Spleen (tissue), 13 donors: ENCODE measurements around the gene TTLL8. TPM values are rescaled to one million over a fixed set of nuclear protein-coding genes. Genes with fewer than 3 reads are reported as not detected.

Experiments
- DNase-seq: peaks from one replicate; pipeline ENCODE4 v3.0.0-alpha.2; 2020
- H3K27ac ChIP-seq, 8 donors: fragments of 200-600 bp; sonication (generic) in 7 of 8; 1 replicate in 4 of 8; 2 replicates in 4 of 8; pipeline versions ENCODE4 v1.5.0 to v1.8.0; 2016 to 2021; ENCODE audit warnings: inconsistent platforms in 4 of 8, mild to moderate bottlenecking in 4 of 8, moderate library complexity in 1 of 8
- H3K27me3 ChIP-seq, 7 donors: fragments of 200-600 bp; sonication (generic) in 6 of 7; replicated peaks in 1 of 7; 1 replicate in 4 of 7; 2 replicates in 3 of 7; pipeline versions ENCODE4 v1.5.0 to v1.8.0; 2016 to 2021; ENCODE audit warnings: inconsistent platforms in 3 of 7, mild to moderate bottlenecking in 1 of 7
- H3K36me3 ChIP-seq, 6 donors: fragments of 200-600 bp; sonication (generic) in 5 of 6; 1 replicate in 4 of 6; 2 replicates in 2 of 6; pipeline versions ENCODE4 v1.5.0 to v1.8.0; 2016 to 2021; ENCODE audit warnings: inconsistent platforms in 2 of 6
- H3K4me1 ChIP-seq, 6 donors: fragments of 200-600 bp; sonication (generic) in 5 of 6; 1 replicate in 3 of 6; 2 replicates in 3 of 6; pipeline versions ENCODE4 v1.5.0 to v1.8.0; 2016 to 2021; ENCODE audit warnings: inconsistent platforms in 3 of 6
- H3K4me3 ChIP-seq, 8 donors: fragments of 200-600 bp; sonication (generic) in 7 of 8; 1 replicate in 4 of 8; 2 replicates in 4 of 8; pipeline versions ENCODE4 v1.5.0 to v1.8.0; 2016 to 2021; ENCODE audit warnings: inconsistent platforms in 4 of 8, mild to moderate bottlenecking in 4 of 8, moderate library complexity in 2 of 8
- H3K9me3 ChIP-seq, 8 donors: fragments of 200-600 bp; sonication (generic) in 7 of 8; 1 replicate in 4 of 8; 2 replicates in 4 of 8; pipeline versions ENCODE4 v1.5.0 to v1.8.0; 2016 to 2021; ENCODE audit warnings: inconsistent platforms in 4 of 8
- POLR2A ChIP-seq, 3 donors: fragments of 450-650 bp; IDR thresholded peaks; one replicate each; pipeline ENCODE4 v1.5.1; 2017; ENCODE audit warnings: antibody characterized with exemption in 3 of 3, mild to moderate bottlenecking in 1 of 3
- POLR2AphosphoS5 ChIP-seq, 3 donors: sonication (generic); formaldehyde crosslinking; IDR thresholded peaks; one replicate each; pipeline ENCODE4 v1.5.1; 2017; ENCODE audit warnings: antibody characterized with exemption in 3 of 3
- WGBS, 5 donors: extraction: QIAGEN DNeasy Blood & Tissue Kit in 3 of 5; methylation state at CpG; one replicate each; pipeline versions ENCODE4 v1.1.5 to v1.1.7; 2013 to 2018; 5-methylcytosine and 5-hydroxymethylcytosine counted together
- intact Hi-C: fragments of 100-400 bp; cut with DNase I; formaldehyde crosslinking; loops from one replicate; pipeline ENCODE4 v1.15.0; 2023; ENCODE audit warnings: low total_unique reads
- long read RNA-seq, 2 donors: transcript quantifications; one replicate each; lab custom pipeline, GENCODE V29; 2026
- polyA plus RNA-seq, 3 donors: library from polyadenylated mRNA; stranded (reverse); fragments of 200-250 nt; gene quantifications; one replicate each; pipeline ENCODE4 v1.2.1, GENCODE V29; 2013
- total RNA-seq, 7 donors: library from RNA; depleted of rRNA in 3 of 7; stranded (reverse); fragments of >200 nt in 3 of 7; fragmentation: NEBNext Ultra II Directional in 4 of 7; extraction: Animal tissue kit (Norgen Biotek cat#: 25700) in 4 of 7; gene quantifications; one replicate each; pipeline versions ENCODE4 v1.1.0 to v1.2.1, GENCODE V29; 2016 to 2021
- TF ChIP-seq, protein P1 (sequence below), 11 experiments: fragments of 200-600 bp in 7 of 11; fragments of 450-650 bp in 4 of 11; sonication (generic) in 4 of 11; IDR thresholded peaks in 8 of 11; conservative IDR thresholded peaks in 3 of 11; 1 replicate in 7 of 11; 2 replicates in 4 of 11; pipeline versions ENCODE4 v1.4.0 to v1.8.0; 2016 to 2021; ENCODE audit warnings: antibody characterized with exemption in 11 of 11, inconsistent platforms in 4 of 11, mild to moderate bottlenecking in 1 of 11
- donor health status: healthy with polysubstance abuse.
- donor health status: DM: no; HTN: no; CAD: no; lungs with moderate emphysema.
- donor health status: DM: no; HTN: no; CAD: no.
- donor health status: Bipolar disorder and iron deficiency.
- donor health status: healthy.
- donor health status: DM: no; HTN: no; CAD: no.
- donor health status: DM: yes; HTN: yes; CAD: no.

TTLL8 gene
- not detected for total RNA-seq
- not detected for polyA plus RNA-seq
- long read RNA-seq, donor 1, partial matches to known transcripts: 29 of 34 reads
- long read RNA-seq, donor 1, other reads (novel, unspliced or antisense): 5 of 34 reads
- long read RNA-seq, donor 2: 0 reads

DNA sequence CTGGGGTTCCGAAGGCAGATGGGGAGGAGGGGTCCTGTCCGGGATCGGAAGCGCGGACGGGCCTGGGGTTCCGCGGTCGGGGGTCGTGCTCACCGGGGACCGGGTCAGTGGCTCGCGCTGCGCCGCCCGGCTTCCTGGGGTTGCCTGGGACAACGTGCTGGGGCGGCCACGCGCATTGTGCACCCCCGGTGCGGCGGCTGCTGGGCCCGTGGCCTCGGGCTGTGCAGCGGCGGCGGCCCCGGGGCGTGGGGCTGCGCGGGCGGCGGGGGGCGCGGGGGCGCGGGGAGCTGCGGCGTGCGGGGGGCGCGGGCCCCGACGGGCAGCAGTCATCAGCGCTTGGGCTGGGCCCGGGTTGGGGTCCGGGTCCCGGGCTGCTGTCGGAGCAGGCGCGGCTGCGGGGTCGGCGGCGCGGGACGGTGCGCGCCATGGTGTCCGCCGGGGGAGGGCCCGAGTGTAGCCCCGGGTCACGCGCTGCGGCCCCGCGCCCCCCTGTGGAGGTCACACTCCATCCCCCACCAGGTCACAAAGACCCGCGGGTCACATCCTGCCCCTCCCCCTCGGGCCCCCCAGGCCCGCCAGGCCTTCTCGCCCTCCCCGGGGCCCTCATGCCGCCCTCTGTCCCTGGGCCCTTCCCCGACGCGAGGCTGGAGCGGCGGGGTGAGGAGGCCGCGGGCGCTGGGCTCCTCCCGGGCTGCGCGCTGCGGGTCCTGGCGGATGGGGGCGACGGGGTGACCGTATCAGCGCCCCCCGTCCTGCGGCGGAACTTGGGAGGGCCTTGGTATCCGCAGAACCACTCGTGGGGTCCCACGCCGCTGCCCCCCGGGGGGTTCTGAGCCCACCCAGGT lies at the start of gene TTLL8:
TSS of gene TTLL8 (minus strand) at position 238 of the 845 bp plus-strand sequence.
- WGBS, 5 donors: 10 to 16% (median 14%) methylated on average over 48 to 102 of the region's 102 CpGs
- no peak within 1 kb of the TSS for H3K27ac ChIP-seq
- no peaks in the 10 kb centered on the region for H3K36me3 ChIP-seq
- intact Hi-C loops: no loop called here
- no peak for DNase-seq
- peaks cover 0 to 12% (median 5%) of the 10 kb centered on the region in 8 donors for H3K9me3 ChIP-seq
- H3K4me1 ChIP-seq: peaks cover 0 to 40% (median 21%) of the 10 kb centered on the region in 6 donors
- H3K4me3 ChIP-seq: peak within 1 kb of the TSS in 2 of 8 donors; percentile 9 to 51
- peaks cover 3 to 84% (median 31%) of the 10 kb centered on the region in 7 donors for H3K27me3 ChIP-seq
- TF ChIP-seq POLR2A (IDR thresholded peaks at IDR 0.05): no peak
- no peak for TF ChIP-seq POLR2AphosphoS5 (IDR thresholded peaks at IDR 0.05)
- TF ChIP-seq, protein P1, sequence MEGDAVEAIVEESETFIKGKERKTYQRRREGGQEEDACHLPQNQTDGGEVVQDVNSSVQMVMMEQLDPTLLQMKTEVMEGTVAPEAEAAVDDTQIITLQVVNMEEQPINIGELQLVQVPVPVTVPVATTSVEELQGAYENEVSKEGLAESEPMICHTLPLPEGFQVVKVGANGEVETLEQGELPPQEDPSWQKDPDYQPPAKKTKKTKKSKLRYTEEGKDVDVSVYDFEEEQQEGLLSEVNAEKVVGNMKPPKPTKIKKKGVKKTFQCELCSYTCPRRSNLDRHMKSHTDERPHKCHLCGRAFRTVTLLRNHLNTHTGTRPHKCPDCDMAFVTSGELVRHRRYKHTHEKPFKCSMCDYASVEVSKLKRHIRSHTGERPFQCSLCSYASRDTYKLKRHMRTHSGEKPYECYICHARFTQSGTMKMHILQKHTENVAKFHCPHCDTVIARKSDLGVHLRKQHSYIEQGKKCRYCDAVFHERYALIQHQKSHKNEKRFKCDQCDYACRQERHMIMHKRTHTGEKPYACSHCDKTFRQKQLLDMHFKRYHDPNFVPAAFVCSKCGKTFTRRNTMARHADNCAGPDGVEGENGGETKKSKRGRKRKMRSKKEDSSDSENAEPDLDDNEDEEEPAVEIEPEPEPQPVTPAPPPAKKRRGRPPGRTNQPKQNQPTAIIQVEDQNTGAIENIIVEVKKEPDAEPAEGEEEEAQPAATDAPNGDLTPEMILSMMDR (IDR thresholded peaks at IDR 0.05 in 8 of 11, conservative IDR thresholded peaks at IDR 0.05 in 3 of 11): no peak

DNA sequence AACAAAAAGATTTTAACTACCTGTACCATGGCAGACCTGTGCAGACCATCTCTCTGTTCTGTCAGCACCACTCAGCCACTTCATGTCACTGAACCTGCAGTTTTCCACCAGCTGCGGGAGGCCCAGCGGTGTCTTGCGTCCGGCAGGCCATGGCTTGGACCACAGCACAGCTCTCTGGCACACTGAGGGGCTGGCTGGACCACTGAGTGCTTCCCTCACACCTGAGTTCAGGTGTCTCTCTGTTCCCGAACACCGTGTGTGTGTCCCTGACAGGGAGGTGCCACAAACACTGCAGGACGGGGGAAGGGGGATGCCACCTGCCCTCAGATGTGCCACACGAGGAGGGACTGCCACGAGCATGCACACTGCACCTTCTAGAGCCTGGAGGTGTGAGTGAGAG lies 49.4 kb upstream of the TTLL8 start:
- WGBS, 5 donors: 86 to 100% (median 90%) methylated on average over 4 to 9 of the region's 9 CpGs
- Histone ChIP-seq H3K27me3 (peaks cover 0 to 27% (median 0%) of the 10 kb centered on the region in 7 donors), H3K36me3 (no peaks in the 10 kb centered on the region), H3K27ac (no peak overlapping the region), H3K9me3 (no peaks in the 10 kb centered on the region), H3K4me1 (peaks cover 0 to 34% (median 11%) of the 10 kb centered on the region in 6 donors), H3K4me3 (no peak overlapping the region)
- no peak for DNase-seq
- TF ChIP-seq POLR2A (IDR thresholded peaks at IDR 0.05): no peak
- TF ChIP-seq POLR2AphosphoS5 (IDR thresholded peaks at IDR 0.05): no peak
- TF ChIP-seq, protein P1 (IDR thresholded peaks at IDR 0.05 in 8 of 11, conservative IDR thresholded peaks at IDR 0.05 in 3 of 11): no peak
- intact Hi-C loops: no loop called here

DNA sequence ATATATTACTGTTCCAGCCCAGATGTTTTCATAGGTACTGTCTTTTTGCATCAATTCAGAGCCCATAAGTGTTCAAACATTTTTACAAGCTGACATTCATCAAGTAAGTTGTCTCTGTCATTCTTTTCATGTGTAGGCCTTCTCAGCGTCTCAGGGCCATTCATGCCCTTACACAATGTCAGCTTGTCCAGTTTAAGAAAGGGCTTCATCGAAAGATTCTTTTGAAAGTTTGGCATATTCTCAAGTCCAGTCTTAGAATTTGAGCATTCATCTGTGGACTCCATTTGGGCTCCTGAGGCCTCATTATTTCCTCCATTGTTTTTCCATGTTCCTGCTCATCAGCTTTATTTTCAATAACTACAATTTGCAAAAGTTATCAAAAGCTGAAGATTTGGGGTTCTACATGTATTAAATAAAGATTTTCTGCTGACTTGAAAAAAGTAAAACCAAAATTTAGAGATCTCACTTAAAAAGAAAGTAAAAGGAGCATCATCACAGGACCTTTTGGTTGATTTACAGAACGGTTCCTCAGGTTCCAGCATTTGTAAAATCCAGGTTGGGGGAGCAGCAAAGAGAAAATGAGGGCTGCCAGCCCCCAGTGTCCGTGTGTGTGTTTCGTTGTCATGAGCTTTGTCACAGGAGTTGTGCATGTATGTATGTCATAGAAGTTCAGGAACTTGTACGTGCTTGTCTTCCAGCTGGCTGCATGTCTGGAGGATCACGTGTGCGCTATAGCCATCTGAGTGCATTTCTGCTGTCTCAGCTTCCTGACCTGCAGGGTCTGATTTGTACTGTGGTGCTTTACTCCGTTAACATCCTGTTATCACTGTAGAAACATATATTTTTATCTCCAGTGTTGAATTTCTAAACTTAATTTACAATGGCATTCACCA lies 47.4 kb upstream of the TTLL8 start:
- DNase-seq: no peak
- Histone ChIP-seq H3K4me1 (peaks cover 0 to 29% (median 7%) of the 10 kb centered on the region in 6 donors), H3K27ac (no peak overlapping the region), H3K27me3 (peaks cover 0 to 16% (median 0%) of the 10 kb centered on the region in 7 donors), H3K9me3 (no peaks in the 10 kb centered on the region), H3K36me3 (no peaks in the 10 kb centered on the region), H3K4me3 (peak overlapping the region in 1 of 8 donors; percentile 38)
- 20 to 29% (median 27%) methylated on average over 9 of the region's 9 CpGs for WGBS, 5 donors
- TF ChIP-seq, protein P1 (IDR thresholded peaks at IDR 0.05 in 8 of 11, conservative IDR thresholded peaks at IDR 0.05 in 3 of 11): no peak
- TF ChIP-seq POLR2A (IDR thresholded peaks at IDR 0.05): no peak
- no peak for TF ChIP-seq POLR2AphosphoS5 (IDR thresholded peaks at IDR 0.05)
- intact Hi-C loops: no loop called here
